ENCODE results near the gene LRRC63. TPM values are rescaled to one million over a fixed set of nuclear protein-coding genes. Genes with fewer than 3 reads are reported as not detected.
"Not testable (repeated sequence)": the region's sequence is repeated elsewhere in the genome, so short reads cannot be mapped to it uniquely, and the experiment has no call there.

The LRRC63 gene, protein sequence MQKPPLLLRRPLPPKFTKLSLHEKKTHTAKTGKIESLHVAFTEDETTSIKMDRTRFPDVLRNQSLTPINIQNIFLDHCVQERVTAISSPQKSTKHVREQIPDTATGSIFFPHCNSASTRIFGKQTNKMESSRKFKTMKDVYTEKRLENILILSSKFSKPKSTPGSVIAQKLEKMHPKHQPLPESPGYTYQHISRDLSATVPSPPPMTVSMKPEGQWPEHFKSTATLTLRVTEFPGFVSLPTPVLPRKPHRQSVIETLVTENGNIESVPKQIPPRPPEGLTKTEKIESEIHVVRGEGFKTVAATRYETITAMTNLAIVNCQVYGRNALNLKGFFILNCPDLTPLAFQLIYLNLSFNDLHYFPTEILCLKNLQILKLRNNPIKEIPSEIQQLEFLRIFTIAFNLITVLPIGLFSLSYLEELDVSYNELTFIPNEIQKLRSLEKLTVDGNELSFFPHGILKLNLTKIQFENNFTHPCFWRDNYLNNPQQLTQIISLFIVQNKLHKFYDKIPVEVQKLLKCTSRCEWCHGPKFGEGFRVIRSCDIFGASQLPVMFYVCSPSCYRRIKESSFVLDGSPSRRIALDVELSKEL
- polyA plus RNA-seq (2011; rRNA removed) (not detected in 2 replicates), polyA minus RNA-seq (2011; rRNA and poly(A)+ RNA removed) (not detected in 2 replicates)

DNA sequence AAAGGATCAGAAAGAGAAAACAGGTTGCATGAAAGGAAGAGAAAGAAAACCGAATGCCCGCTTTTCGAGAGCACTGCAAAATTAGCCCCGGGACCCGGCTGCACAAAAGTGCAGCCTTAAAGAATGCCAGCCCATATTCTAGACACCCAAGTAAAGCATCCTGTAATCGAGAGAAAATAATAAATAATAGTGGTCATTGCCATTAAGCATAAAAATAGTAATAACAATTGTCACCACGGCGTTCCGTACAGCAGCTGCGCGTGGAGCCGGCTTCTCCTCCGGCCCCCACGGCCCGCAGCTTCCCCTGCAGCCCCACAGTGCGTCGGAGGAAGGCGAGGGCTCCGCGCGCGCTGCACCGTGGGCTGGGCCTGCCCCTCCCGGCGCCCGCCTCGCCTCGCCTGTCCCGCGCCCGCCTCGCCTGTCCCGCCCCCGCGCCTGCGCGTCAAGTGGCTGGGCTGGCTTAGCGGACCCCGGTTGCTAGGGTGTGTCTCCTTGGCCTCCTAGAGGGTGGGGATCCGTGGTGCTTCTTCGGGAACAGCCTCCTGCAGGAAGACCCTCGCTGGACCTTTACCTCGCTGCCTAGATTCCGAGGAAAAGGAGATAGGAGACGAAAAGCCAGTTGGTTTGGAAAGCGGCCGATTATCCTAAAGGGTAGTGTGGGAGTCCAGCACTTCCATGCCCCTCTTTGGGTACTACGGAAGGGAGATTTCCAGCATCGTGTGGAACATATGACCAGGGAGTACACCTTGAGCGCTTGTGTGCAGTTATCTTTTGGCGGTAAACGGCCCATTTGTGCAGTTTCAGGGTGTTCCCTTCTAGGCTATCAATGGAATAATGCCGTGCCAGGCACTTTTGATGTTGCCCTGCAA, at the start of gene LRRC63:
LRRC63 (plus strand) TSS at position 446 of the 869 bp plus-strand sequence. CDS start 1,107 bp downstream, outside the sequence.
- no peak for DNase-seq (ENCODE audit: low read depth, low spot score)
- ChIA-PET CTCF (no interaction called here), POLR2A (no interaction called here)
- Histone ChIP-seq H3K4me3 (ENCODE audit: low read depth, low read length) (peak within 1 kb of the TSS; percentile 50), H3K27ac (ENCODE audit: low read depth, low read length) (peak within 1 kb of the TSS; percentile 11), H3K9me3 (ENCODE audit: control insufficient read depth, insufficient read depth, low read length) (no peaks in the 10 kb centered on the region), H3K27me3 (ENCODE audit: control insufficient read depth, insufficient read depth, low read length) (peaks cover 20% of the 10 kb centered on the region)
- TF ChIP-seq, protein P1, sequence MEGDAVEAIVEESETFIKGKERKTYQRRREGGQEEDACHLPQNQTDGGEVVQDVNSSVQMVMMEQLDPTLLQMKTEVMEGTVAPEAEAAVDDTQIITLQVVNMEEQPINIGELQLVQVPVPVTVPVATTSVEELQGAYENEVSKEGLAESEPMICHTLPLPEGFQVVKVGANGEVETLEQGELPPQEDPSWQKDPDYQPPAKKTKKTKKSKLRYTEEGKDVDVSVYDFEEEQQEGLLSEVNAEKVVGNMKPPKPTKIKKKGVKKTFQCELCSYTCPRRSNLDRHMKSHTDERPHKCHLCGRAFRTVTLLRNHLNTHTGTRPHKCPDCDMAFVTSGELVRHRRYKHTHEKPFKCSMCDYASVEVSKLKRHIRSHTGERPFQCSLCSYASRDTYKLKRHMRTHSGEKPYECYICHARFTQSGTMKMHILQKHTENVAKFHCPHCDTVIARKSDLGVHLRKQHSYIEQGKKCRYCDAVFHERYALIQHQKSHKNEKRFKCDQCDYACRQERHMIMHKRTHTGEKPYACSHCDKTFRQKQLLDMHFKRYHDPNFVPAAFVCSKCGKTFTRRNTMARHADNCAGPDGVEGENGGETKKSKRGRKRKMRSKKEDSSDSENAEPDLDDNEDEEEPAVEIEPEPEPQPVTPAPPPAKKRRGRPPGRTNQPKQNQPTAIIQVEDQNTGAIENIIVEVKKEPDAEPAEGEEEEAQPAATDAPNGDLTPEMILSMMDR (IDR thresholded peaks at IDR 0.05; ENCODE audit: low read depth, low read length), result no peak

DNA sequence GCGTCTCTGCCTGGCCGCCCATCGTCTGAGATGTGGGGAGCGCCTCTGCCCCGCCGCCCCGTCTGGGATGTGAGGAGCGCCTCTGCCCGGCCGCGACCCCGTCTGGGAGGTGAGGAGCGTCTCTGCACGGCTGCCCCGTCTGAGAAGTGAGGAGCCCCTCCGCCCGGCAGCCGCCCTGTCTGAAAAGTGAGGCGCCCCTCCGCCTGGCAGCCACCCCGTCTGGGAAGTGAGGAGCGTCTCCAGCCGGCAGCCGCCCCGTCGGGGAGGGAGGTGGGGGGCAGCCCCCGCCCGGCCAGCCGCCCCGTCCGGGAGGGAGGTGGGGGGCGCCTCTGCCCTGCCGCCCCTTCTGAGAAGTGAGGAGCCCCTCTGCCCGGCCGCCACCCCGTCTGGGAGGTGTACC, 49.0 kb upstream of the LRRC63 start:
- H3K27me3 ChIP-seq (ENCODE audit: control insufficient read depth, insufficient read depth, low read length); H3K9me3 ChIP-seq (ENCODE audit: control insufficient read depth, insufficient read depth, low read length); H3K4me3 ChIP-seq (ENCODE audit: low read depth, low read length); POLR2A ChIA-PET; DNase-seq (ENCODE audit: low read depth, low spot score); CTCF ChIA-PET; H3K27ac ChIP-seq (ENCODE audit: low read depth, low read length): not testable (repeated sequence)

DNA sequence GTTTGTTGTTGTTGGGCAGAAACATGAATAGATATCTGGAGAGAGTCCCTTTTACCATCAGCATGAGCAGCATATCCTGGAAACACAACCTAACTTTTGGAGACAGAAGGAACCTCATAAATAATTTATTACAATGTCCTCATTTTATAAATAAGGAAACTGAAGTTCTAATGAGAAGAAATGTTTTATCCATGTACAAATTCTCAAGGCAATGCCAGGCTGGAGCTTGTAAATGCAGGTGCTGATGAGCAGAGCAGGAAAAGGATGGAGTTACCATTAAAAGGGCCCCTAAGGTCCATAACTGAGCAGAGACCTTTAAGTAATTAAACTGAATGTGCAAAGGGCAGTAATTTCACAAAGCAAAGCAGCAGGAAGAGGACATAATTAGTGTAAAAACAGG, 47.1 kb upstream of the LRRC63 start:
- H3K27ac ChIP-seq (ENCODE audit: low read depth, low read length), result no peak overlapping the region
- no peaks in the 10 kb centered on the region; the same call in 1 of the 2 replicates for H3K9me3 ChIP-seq (ENCODE audit: control insufficient read depth, insufficient read depth, low read length)
- H3K4me3 ChIP-seq (ENCODE audit: low read depth, low read length), result no peak overlapping the region
- ChIA-PET POLR2A (no interaction called here), CTCF (interaction anchor here (0.9 kb wide), 1 partner anchor 125 kb away, joined by 3 read pairs; no protein-coding TSS in a partner anchor)
- no peak for DNase-seq (ENCODE audit: low read depth, low spot score)
- TF ChIP-seq, protein P1 (IDR thresholded peaks at IDR 0.05; ENCODE audit: low read depth, low read length), result no peak
- peaks cover 4% of the 10 kb centered on the region for H3K27me3 ChIP-seq (ENCODE audit: control insufficient read depth, insufficient read depth, low read length)

DNA sequence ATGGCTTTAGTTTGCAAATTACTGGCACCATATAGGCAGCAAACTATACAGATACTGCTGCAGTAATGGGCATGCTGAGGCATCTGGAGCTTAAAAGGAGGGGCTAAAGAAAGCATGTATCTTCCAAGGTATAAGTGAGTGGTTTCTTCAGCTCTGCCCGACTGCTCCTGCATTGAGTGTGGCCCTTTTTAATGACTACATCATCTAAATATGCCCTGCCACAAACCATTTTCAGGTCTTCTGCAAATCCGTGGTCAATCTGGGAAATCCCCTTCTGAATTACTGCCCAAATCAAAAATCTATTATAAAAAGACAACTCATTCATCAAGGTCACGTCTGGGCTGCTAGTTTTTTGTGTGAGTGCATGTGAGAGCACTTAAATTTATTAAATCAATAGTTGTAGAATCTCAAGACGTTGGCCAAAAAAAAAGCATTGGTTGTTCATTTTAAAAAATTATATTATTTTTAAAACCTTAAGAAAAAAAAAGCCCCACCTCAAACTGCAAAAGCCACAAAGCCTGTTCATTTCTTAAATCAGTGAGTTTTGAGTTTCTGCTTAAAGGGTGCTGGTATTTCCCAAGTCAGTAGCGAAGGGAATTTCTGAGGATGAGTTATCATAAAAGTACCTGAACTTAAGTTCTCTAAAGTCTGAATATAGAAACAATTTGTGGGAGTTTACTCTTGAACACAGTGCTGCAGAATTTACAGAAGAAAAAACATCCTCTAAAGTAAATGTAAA, 46.1 kb upstream of the LRRC63 start:
- TF ChIP-seq, protein P1 (IDR thresholded peaks at IDR 0.05; ENCODE audit: low read depth, low read length), result no peak
- Histone ChIP-seq H3K4me3 (ENCODE audit: low read depth, low read length) (no peak overlapping the region), H3K27me3 (ENCODE audit: control insufficient read depth, insufficient read depth, low read length) (no peaks in the 10 kb centered on the region), H3K27ac (ENCODE audit: low read depth, low read length) (no peak overlapping the region), H3K9me3 (ENCODE audit: control insufficient read depth, insufficient read depth, low read length) (no peaks in the 10 kb centered on the region; the same call in 1 of the 2 replicates)
- CTCF ChIA-PET, result interaction anchor here (0.9 kb wide), 1 partner anchor 124 kb away, joined by 3 read pairs; no protein-coding TSS in a partner anchor
- POLR2A ChIA-PET, result no interaction called here
- DNase-seq (ENCODE audit: low read depth, low spot score), result no peak

DNA sequence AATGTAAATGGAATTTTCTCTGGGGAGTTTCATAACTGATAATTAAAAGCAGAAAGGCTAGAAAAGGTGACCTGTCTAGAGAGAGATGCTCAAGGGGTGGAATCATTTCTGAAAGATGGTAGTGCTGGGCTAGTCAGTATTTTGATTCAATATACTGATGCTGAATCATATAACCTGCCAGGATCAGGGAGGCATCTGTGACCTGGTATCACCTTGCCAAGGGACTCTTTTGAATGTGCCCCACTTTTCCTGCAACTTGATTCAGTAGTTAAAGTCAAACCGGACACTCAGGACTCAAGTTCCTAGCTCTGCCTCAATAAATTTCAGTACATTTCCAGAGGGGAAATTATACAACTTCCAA, 45.5 kb upstream of the LRRC63 start:
- Histone ChIP-seq H3K27me3 (ENCODE audit: control insufficient read depth, insufficient read depth, low read length) (no peaks in the 10 kb centered on the region), H3K4me3 (ENCODE audit: low read depth, low read length) (no peak overlapping the region), H3K27ac (ENCODE audit: low read depth, low read length) (no peak overlapping the region), H3K9me3 (ENCODE audit: control insufficient read depth, insufficient read depth, low read length) (no peaks in the 10 kb centered on the region; the same call in 1 of the 2 replicates)
- TF ChIP-seq, protein P1 (IDR thresholded peaks at IDR 0.05; ENCODE audit: low read depth, low read length), result no peak
- DNase-seq (ENCODE audit: low read depth, low spot score), result no peak
- ChIA-PET POLR2A (no interaction called here), CTCF (no interaction called here)
